A549 (cell line): ENCODE measurements around the gene SLC22A23. TPM values are rescaled to one million over a fixed set of nuclear protein-coding genes. Genes with fewer than 3 reads are reported as not detected.

Experiments
- ATAC-seq, 2 experiments: fragments of 200-7000 bp in 1 of 2; fragments of >200 bp in 1 of 2; cut with Nextera tagmentation in 1 of 2; cut with Tn5 transposase in 1 of 2; 3 replicates each; pipeline versions ENCODE4 v1.8.0 to v1.9.1; 2018 to 2020; ENCODE audit warnings: mild to moderate bottlenecking in 1 of 2, moderate library complexity in 1 of 2
- CTCF ChIA-PET: fragments of 300-600 bp; sonication (Branson Sonifier 250); formaldehyde crosslinking; extraction: SDS; loops from one replicate; lab custom pipeline; 2021; ENCODE audit warnings: antibody characterized with exemption, inconsistent platforms; lab: Yijun Ruan, JAX
- POLR2A ChIA-PET: fragments of 350-600 bp; formaldehyde crosslinking; extraction: SDS; loops from one replicate; lab custom pipeline; 2021; ENCODE audit warnings: antibody characterized with exemption, inconsistent platforms; lab: Yijun Ruan, JAX
- DNase-seq, 2 experiments: peaks; one replicate each; pipeline versions ENCODE4 v3.0.0 to v3.0.0-alpha.2; 2011 to 2016; ENCODE audit warnings: low read depth in 1 of 2, low spot score in 1 of 2
- FAIRE-seq: peaks from 2 replicates; lab custom pipeline; 2011; peaks lifted over from hg19 to GRCh38; lab: Jason Lieb, UNC
- H3K27ac ChIP-seq, 2 experiments: fragments of >200 bp; sonication (Bioruptor Twin); formaldehyde crosslinking; 3 replicates each; pipeline ENCODE4 v1.5.1; 2016 to 2017
- H3K4me1 ChIP-seq: fragments of >200 bp; sonication (Bioruptor Twin); formaldehyde crosslinking; 3 replicates; pipeline ENCODE4 v1.6.1; 2016
- H3K4me2 ChIP-seq: fragments of >200 bp; sonication (Bioruptor Twin); formaldehyde crosslinking; 3 replicates; pipeline ENCODE4 v1.6.1; 2016
- H3K4me3 ChIP-seq: fragments of >200 bp; sonication (Bioruptor Twin); formaldehyde crosslinking; 3 replicates; pipeline ENCODE4 v1.5.1; 2016
- H3K9me3 ChIP-seq: fragments of >200 bp; sonication (Bioruptor Twin); formaldehyde crosslinking; 3 replicates; pipeline ENCODE4 v1.6.1; 2016
- ATOH8 ChIP-seq: fragments of 250-450 bp; sonication (Bioruptor Pico); IDR thresholded peaks from 2 replicates; pipeline ENCODE4 v1.5.0; 2020; ENCODE audit warnings: low read depth, mild to moderate bottlenecking, moderate library complexity
- CHD2 ChIP-seq: fragments of 150-350 bp; IDR thresholded peaks from 2 replicates; pipeline ENCODE4 v1.6.1; 2014; ENCODE audit warnings: low read length; ENCODE audit not compliant: partially characterized antibody
- CTCF ChIP-seq: fragments of >200 bp; sonication (Bioruptor Twin); formaldehyde crosslinking; IDR thresholded peaks from 3 replicates; pipeline ENCODE4 v1.5.1; 2016
- E2F6 ChIP-seq: IDR thresholded peaks from 2 replicates; pipeline ENCODE4 v1.6.1; 2012; ENCODE audit warnings: low read depth, borderline replicate concordance
- EHF ChIP-seq: fragments of 250-450 bp; sonication (Bioruptor Pico); IDR thresholded peaks from 2 replicates; pipeline ENCODE4 v1.5.0; 2020; ENCODE audit warnings: mild to moderate bottlenecking
- ELK1 ChIP-seq: fragments of 150-350 bp; IDR thresholded peaks from 2 replicates; pipeline ENCODE4 v1.6.1; 2014; ENCODE audit warnings: low read depth, mild to moderate bottlenecking, low read length
- ESRRA ChIP-seq: fragments of 150-350 bp; IDR thresholded peaks from 2 replicates; pipeline ENCODE4 v1.6.1; 2014; ENCODE audit warnings: mild to moderate bottlenecking, low read length, borderline replicate concordance
- FOSL2 ChIP-seq, 2 experiments: fragments of 450-650 bp in 1 of 2; fragments of >200 bp in 1 of 2; sonication (Bioruptor Twin) in 1 of 2; formaldehyde crosslinking; IDR thresholded peaks; 2 replicates each; pipeline versions ENCODE4 v1.5.0 to v1.6.1; 2016 to 2020; ENCODE audit warnings: mild to moderate bottlenecking in 1 of 2, moderate library complexity in 1 of 2
- HEYL ChIP-seq: fragments of 250-450 bp; sonication (Bioruptor Pico); IDR thresholded peaks from 2 replicates; pipeline ENCODE4 v1.8.0; 2021; ENCODE audit warnings: mild to moderate bottlenecking, moderate library complexity
- MAFK ChIP-seq: fragments of 450-650 bp; IDR thresholded peaks from 2 replicates; pipeline ENCODE4 v1.6.1; 2014; ENCODE audit not compliant: partially characterized antibody
- MAZ ChIP-seq: fragments of 150-350 bp; IDR thresholded peaks from 2 replicates; pipeline ENCODE4 v1.6.1; 2014; ENCODE audit warnings: antibody characterized with exemption, low read depth, low read length, borderline replicate concordance
- NR3C1 ChIP-seq: fragments of >200 bp; sonication (Bioruptor Twin); formaldehyde crosslinking; IDR thresholded peaks from 3 replicates; pipeline ENCODE4 v1.6.1; 2017
- POLR2AphosphoS2 ChIP-seq: conservative IDR thresholded peaks from 2 replicates; pipeline ENCODE4 v1.6.1; 2012; ENCODE audit warnings: low read length, improper control_type of control experiment, inconsistent platforms
- RARB ChIP-seq: fragments of 250-450 bp; sonication (Bioruptor Pico); IDR thresholded peaks from 2 replicates; pipeline ENCODE4 v1.8.0; 2021; ENCODE audit warnings: mild to moderate bottlenecking, moderate library complexity
- RFX5 ChIP-seq: fragments of 450-650 bp; IDR thresholded peaks from 2 replicates; pipeline ENCODE4 v1.7.1; 2014; ENCODE audit warnings: antibody characterized with exemption, mild to moderate bottlenecking, moderate library complexity
- SMC3 ChIP-seq: fragments of >200 bp; sonication (Bioruptor Twin); formaldehyde crosslinking; IDR thresholded peaks from 3 replicates; pipeline ENCODE4 v1.6.1; 2018; ENCODE audit warnings: inconsistent platforms
- TFCP2L1 ChIP-seq: fragments of 250-450 bp; sonication (Bioruptor Pico); IDR thresholded peaks from 2 replicates; pipeline ENCODE4 v1.5.0; 2021; ENCODE audit warnings: mild to moderate bottlenecking
- USF2 ChIP-seq: fragments of 450-650 bp; IDR thresholded peaks from 2 replicates; pipeline ENCODE4 v1.6.1; 2014; ENCODE audit warnings: antibody characterized with exemption
- ZC3H11A ChIP-seq: fragments of 450-650 bp; IDR thresholded peaks from 2 replicates; pipeline ENCODE4 v1.6.1; 2014; ENCODE audit warnings: antibody characterized with exemption, mild to moderate bottlenecking
- ZFP36 ChIP-seq: fragments of 450-650 bp; IDR thresholded peaks from 2 replicates; pipeline ENCODE4 v1.6.1; 2014; ENCODE audit warnings: borderline replicate concordance; ENCODE audit not compliant: partially characterized antibody
- ZSCAN20 ChIP-seq: fragments of 250-450 bp; sonication (Bioruptor Pico); IDR thresholded peaks from 2 replicates; pipeline ENCODE4 v1.8.0; 2022; ENCODE audit warnings: mild to moderate bottlenecking, moderate library complexity
- WGBS: methylation state at CpG from one replicate; pipeline ENCODE4 v1.1.6; 2017; ENCODE audit errors: missing lambda C conversion rate; 5-methylcytosine and 5-hydroxymethylcytosine counted together
- polyA plus RNA-seq, 4 experiments: library from polyadenylated mRNA; depleted of rRNA in 3 of 4; stranded (reverse); fragments of >200 nt; fragmentation: RNase III in 1 of 4; extraction: RNeasy Plus Mini Kit Qiagen cat#74134 plus additional on column Dnase treatment in 1 of 4; gene quantifications; 2 replicates in 3 of 4; 3 replicates in 1 of 4; pipeline ENCODE4 v1.2.3, GENCODE V29; 2011 to 2017

The SLC22A23 gene
- polyA plus RNA-seq, 2 of the 4 experiments (the other 2 are of a cell fraction), result 4.4 to 6.2 TPM

GRCh38 chr6:3428700-3429099, 28.1 kb downstream of the SLC22A23 start:
- H3K4me2 ChIP-seq, result no peak overlapping the region
- WGBS, result 88% methylated on average over 3 of the region's 3 CpGs

GRCh38 chr6:3428247-3428646, 28.6 kb downstream of the SLC22A23 start:
- peaks cover 18% of the 10 kb centered on the region for H3K4me1 ChIP-seq
- H3K9me3 ChIP-seq, result no peaks in the 10 kb centered on the region
- TF ChIP-seq ELK1, result no peak
- TF ChIP-seq ATOH8 (CRISPR knock-in tag), result no peak
- TF ChIP-seq EHF (CRISPR knock-in tag), result no peak
- TF ChIP-seq FOSL2 (IDR thresholded peaks at IDR 0.05), result no peak
- TF ChIP-seq FOSL2 (CRISPR knock-in tag; IDR thresholded peaks at IDR 0.05), result no peak
- no peak for TF ChIP-seq RFX5
- no peak for TF ChIP-seq POLR2AphosphoS2
- TF ChIP-seq CHD2, result no peak
- TF ChIP-seq MAZ, result no peak
- H3K4me2 ChIP-seq, result no peak overlapping the region
- H3K4me3 ChIP-seq, result no peak overlapping the region
- POLR2A ChIA-PET, result no interaction called here
- ATAC-seq (no peak), DNase-seq (no peak), FAIRE-seq (no peak)
- H3K27ac ChIP-seq, result peak overlapping the region in 1 of 2 experiments; percentile 33; a peak in 1 of 6 replicates
- CTCF ChIA-PET, result no interaction called here
- 88% methylated on average over 4 of the region's 4 CpGs for WGBS

More at GRCh38 chr6:3428700-3429099, 28.1 kb downstream of the SLC22A23 start:
- ChIA-PET CTCF (no interaction called here), POLR2A (no interaction called here)
- TF ChIP-seq ZSCAN20 (CRISPR knock-in tag) (no peak), SMC3 (no peak), E2F6 (no peak), HEYL (CRISPR knock-in tag) (no peak), TFCP2L1 (CRISPR knock-in tag) (no peak)
- ATAC-seq (no peak), DNase-seq (no peak), FAIRE-seq (no peak)
- H3K27ac ChIP-seq, result no peak overlapping the region
- H3K9me3 ChIP-seq, result no peaks in the 10 kb centered on the region
- H3K4me1 ChIP-seq, result peaks cover 14% of the 10 kb centered on the region; the same call in 2 of the 3 replicates
- no peak overlapping the region for H3K4me3 ChIP-seq

- POLR2A ChIA-PET, result no interaction called here
- CTCF ChIA-PET, result interaction anchor here (0.9 kb wide), 1 partner anchor 103 kb away, joined by 4 read pairs; no protein-coding TSS in a partner anchor
- Histone ChIP-seq H3K9me3 (no peaks in the 10 kb centered on the region), H3K4me2 (no peak overlapping the region), H3K4me1 (peaks cover 24% of the 10 kb centered on the region), H3K27ac (peak overlapping the region in 1 of 2 experiments; percentile 33; a peak in 1 of 6 replicates), H3K4me3 (no peak overlapping the region)
- TF ChIP-seq ZFP36 (no peak), ESRRA (no peak), MAFK (no peak), NR3C1 (no peak), RARB (CRISPR knock-in tag) (no peak), USF2 (no peak), EHF (CRISPR knock-in tag) (no peak), ZC3H11A (no peak), CTCF (no peak)
- 56% methylated on average over 10 of the region's 10 CpGs for WGBS
- ATAC-seq, result no peak
- no peak for DNase-seq
- no peak for FAIRE-seq
These were observed 29.2 kb downstream of the SLC22A23 start for GRCh38 chr6:3427687-3428085.
